22Rv1 (cell line): ENCODE data around the gene ABCA2.

Experiments used
- H3K27ac ChIP-seq: fragments of 450-650 bp; 2 replicates; pipeline ENCODE4 v1.5.1; 2017
- CTCF ChIP-seq: fragments of 450-650 bp; IDR thresholded peaks from 2 replicates; pipeline ENCODE4 v1.5.1; 2017; ENCODE audit warnings: mild to moderate bottlenecking
- ZFX ChIP-seq: fragments of 450-650 bp; IDR thresholded peaks from 2 replicates; pipeline ENCODE4 v1.6.1; 2017; ENCODE audit warnings: antibody characterized with exemption, borderline replicate concordance

Gene ABCA2

GRCh38 chr9:136973618-136974617 lies 54.1 kb downstream of the ABCA2 start:
- no peak for TF ChIP-seq ZFX
- no peak for TF ChIP-seq CTCF

GRCh38 chr9:136972743-136973142 lies 55.3 kb downstream of the ABCA2 start:
- no peak for TF ChIP-seq ZFX
- TF ChIP-seq CTCF = no peak
- H3K27ac ChIP-seq = no peak overlapping the region

More at GRCh38 chr9:136973618-136974617, 54.1 kb downstream of the ABCA2 start:
- H3K27ac ChIP-seq = no peak overlapping the region

- no peak overlapping the region for H3K27ac ChIP-seq
- TF ChIP-seq CTCF = no peak
- TF ChIP-seq ZFX = no peak
Observed at GRCh38 chr9:136972335-136972734, 55.7 kb downstream of the ABCA2 start.

GRCh38 chr9:136971746-136972145 lies 56.3 kb downstream of the ABCA2 start:
- TF ChIP-seq ZFX (no peak), CTCF (no peak)
- no peak overlapping the region for H3K27ac ChIP-seq

GRCh38 chr9:136970361-136970760 lies 57.7 kb downstream of the ABCA2 start:
- TF ChIP-seq CTCF = no peak
- no peak for TF ChIP-seq ZFX
- H3K27ac ChIP-seq = no peak overlapping the region

- H3K27ac ChIP-seq = no peak overlapping the region
- no peak for TF ChIP-seq ZFX
- TF ChIP-seq CTCF = no peak
Observed at GRCh38 chr9:136969774-136970173, 58.3 kb downstream of the ABCA2 start.

- no peak overlapping the region for H3K27ac ChIP-seq
- TF ChIP-seq ZFX (no peak), CTCF (no peak)
Observed at GRCh38 chr9:136969150-136969549, 58.9 kb downstream of the ABCA2 start.
